BJ (cell line): ENCODE results near the gene ACSM2A. TPM values are rescaled to one million over a fixed set of nuclear protein-coding genes. Genes with fewer than 3 reads are reported as not detected.
"Not testable (repeated sequence)": the region's sequence is repeated elsewhere in the genome, so short reads cannot be mapped to it uniquely, and the experiment has no call there.

Experiments
- CTCF ChIA-PET: fragments of 350-600 bp; formaldehyde crosslinking; extraction: SDS; loops from one replicate; lab custom pipeline; 2021; ENCODE audit warnings: antibody characterized with exemption, inconsistent platforms; lab: Yijun Ruan, JAX
- POLR2A ChIA-PET: fragments of 300-600 bp; sonication (Branson Sonifier 250); formaldehyde crosslinking; extraction: SDS; loops from one replicate; lab custom pipeline; 2021; ENCODE audit warnings: antibody characterized with exemption; lab: Charles Lee
- DNase-seq: peaks from one replicate; pipeline ENCODE4 v3.0.0-alpha.2; 2011; ENCODE audit warnings: low read depth
- H3K27me3 ChIP-seq: 2 replicates; pipeline ENCODE4 v1.6.0; 2011; ENCODE audit warnings: low read length; ENCODE audit not compliant: control insufficient read depth, insufficient read depth
- H3K36me3 ChIP-seq: 2 replicates; pipeline ENCODE4 v1.5.1; 2011; ENCODE audit warnings: low read length; ENCODE audit not compliant: control insufficient read depth, insufficient read depth
- H3K4me3 ChIP-seq: 2 replicates; pipeline ENCODE4 v1.5.1; 2011; ENCODE audit warnings: low read depth, mild to moderate bottlenecking, control low read depth, low read length
- polyA plus RNA-seq: library from polyadenylated mRNA; depleted of rRNA; stranded (reverse); fragments of >200 nt; gene quantifications from 2 replicates; pipeline ENCODE4 v1.2.3, GENCODE V29; 2011; rRNA removed
- TF ChIP-seq, protein P1 (sequence below): IDR thresholded peaks from 2 replicates; pipeline ENCODE4 v1.5.1; 2011; ENCODE audit warnings: low read depth, mild to moderate bottlenecking, control low read depth, inconsistent platforms, low read length, moderate library complexity; ENCODE audit not compliant: insufficient read depth

Gene ACSM2A
- polyA plus RNA-seq, 1 experiment: not detected

GRCh38 chr16:20519231-20519630, 67.9 kb downstream of the ACSM2A start:
- ChIA-PET CTCF (no interaction called here), POLR2A (no interaction called here)
- Histone ChIP-seq H3K4me3 (no peak overlapping the region), H3K27me3 (no peaks in the 10 kb centered on the region), H3K36me3 (no peaks in the 10 kb centered on the region)
- TF ChIP-seq, protein P1, sequence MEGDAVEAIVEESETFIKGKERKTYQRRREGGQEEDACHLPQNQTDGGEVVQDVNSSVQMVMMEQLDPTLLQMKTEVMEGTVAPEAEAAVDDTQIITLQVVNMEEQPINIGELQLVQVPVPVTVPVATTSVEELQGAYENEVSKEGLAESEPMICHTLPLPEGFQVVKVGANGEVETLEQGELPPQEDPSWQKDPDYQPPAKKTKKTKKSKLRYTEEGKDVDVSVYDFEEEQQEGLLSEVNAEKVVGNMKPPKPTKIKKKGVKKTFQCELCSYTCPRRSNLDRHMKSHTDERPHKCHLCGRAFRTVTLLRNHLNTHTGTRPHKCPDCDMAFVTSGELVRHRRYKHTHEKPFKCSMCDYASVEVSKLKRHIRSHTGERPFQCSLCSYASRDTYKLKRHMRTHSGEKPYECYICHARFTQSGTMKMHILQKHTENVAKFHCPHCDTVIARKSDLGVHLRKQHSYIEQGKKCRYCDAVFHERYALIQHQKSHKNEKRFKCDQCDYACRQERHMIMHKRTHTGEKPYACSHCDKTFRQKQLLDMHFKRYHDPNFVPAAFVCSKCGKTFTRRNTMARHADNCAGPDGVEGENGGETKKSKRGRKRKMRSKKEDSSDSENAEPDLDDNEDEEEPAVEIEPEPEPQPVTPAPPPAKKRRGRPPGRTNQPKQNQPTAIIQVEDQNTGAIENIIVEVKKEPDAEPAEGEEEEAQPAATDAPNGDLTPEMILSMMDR: no peak
- DNase-seq: no peak

GRCh38 chr16:20520103-20520502, 68.8 kb downstream of the ACSM2A start:
- TF ChIP-seq, protein P1: no peak
- Histone ChIP-seq H3K36me3 (no peaks in the 10 kb centered on the region), H3K27me3 (no peaks in the 10 kb centered on the region), H3K4me3 (no peak overlapping the region)
- ChIA-PET CTCF (no interaction called here), POLR2A (no interaction called here)
- no peak for DNase-seq

DNA sequence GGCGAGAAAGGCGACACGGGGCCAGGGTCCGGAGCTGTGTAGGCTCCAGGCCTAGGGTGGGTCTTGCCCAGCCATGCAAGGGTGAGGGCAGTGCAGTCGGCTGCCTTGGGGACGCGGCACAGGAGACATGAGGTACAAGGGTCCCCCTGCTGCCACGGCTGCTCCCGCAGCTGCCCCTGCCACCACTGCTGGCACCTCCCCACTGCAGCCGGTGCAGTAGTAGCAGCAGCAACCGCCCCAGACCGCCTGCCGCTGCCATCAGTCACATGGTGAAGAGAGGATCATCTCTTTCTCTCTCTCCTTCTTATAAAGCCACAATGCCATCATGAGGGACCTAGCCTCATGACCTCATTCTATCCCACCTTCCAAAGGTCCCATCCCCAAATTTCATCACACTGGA, 80.5 kb downstream of the ACSM2A start:
- H3K27me3 ChIP-seq, H3K36me3 ChIP-seq, POLR2A ChIA-PET, CTCF ChIA-PET, DNase-seq, H3K4me3 ChIP-seq: not testable (repeated sequence)

- H3K27me3 ChIP-seq, H3K4me3 ChIP-seq, DNase-seq, POLR2A ChIA-PET, CTCF ChIA-PET, H3K36me3 ChIP-seq: not testable (repeated sequence)
These were observed 81.0 kb downstream of the ACSM2A start for GRCh38 chr16:20532284-20532792.

- H3K4me3 ChIP-seq, DNase-seq, H3K27me3 ChIP-seq, CTCF ChIA-PET, POLR2A ChIA-PET, H3K36me3 ChIP-seq: not testable (repeated sequence)
These were observed 85.3 kb downstream of the ACSM2A start for GRCh38 chr16:20536669-20537068.

Other genes starting within 250 kb of the ACSM2A start
- gene GP2, start 124.0 kb upstream of the ACSM2A start, polyA plus RNA-seq: not detected in 2 replicates
- not detected in 2 replicates for gene UMOD, start 98.8 kb upstream of the ACSM2A start, polyA plus RNA-seq
- not detected in 2 replicates for gene PDILT, start 46.8 kb upstream of the ACSM2A start, polyA plus RNA-seq
- not detected in 2 replicates for gene ACSM5, start 42.0 kb upstream of the ACSM2A start, polyA plus RNA-seq
- not detected in 2 replicates for gene ACSM2B, start 124.8 kb downstream of the ACSM2A start, polyA plus RNA-seq
- not detected in 2 replicates for gene ACSM1, start 246.2 kb downstream of the ACSM2A start, polyA plus RNA-seq